Fibroblast of lung (primary cell): ENCODE data around the gene EML3. TPM values are rescaled to one million over a fixed set of nuclear protein-coding genes. Genes with fewer than 3 reads are reported as not detected.
A peak's percentile ranks its signal among the peaks of the same experiment; 100 is the strongest.

Experiments
- DNase-seq, 2 donors: peaks; one replicate each; pipeline versions ENCODE4 v3.0.0 to v3.0.0-alpha.2; 2010; ENCODE audit warnings: low read depth in 2 of 2
- H2AFZ ChIP-seq: 2 replicates; pipeline ENCODE4 v1.5.1; 2012; ENCODE audit warnings: low read length, control low read depth, inconsistent platforms
- H3K27ac ChIP-seq: 2 replicates; pipeline ENCODE4 v1.5.1; 2011; ENCODE audit warnings: low read length, control low read depth; ENCODE audit not compliant: insufficient read depth
- H3K27me3 ChIP-seq: 2 replicates; pipeline ENCODE4 v1.5.1; 2011; ENCODE audit warnings: mild to moderate bottlenecking, low read length; ENCODE audit not compliant: control insufficient read depth, insufficient read depth
- H3K36me3 ChIP-seq: 2 replicates; pipeline ENCODE4 v1.5.1; 2011; ENCODE audit warnings: low read length; ENCODE audit not compliant: control insufficient read depth, insufficient read depth
- H3K4me1 ChIP-seq: 2 replicates; pipeline ENCODE4 v1.5.1; 2011; ENCODE audit warnings: low read length; ENCODE audit not compliant: control insufficient read depth, insufficient read depth; ENCODE audit errors: extremely low read depth
- H3K4me2 ChIP-seq: 2 replicates; pipeline ENCODE4 v1.5.1; 2011; ENCODE audit warnings: low read length, control low read depth; ENCODE audit not compliant: insufficient read depth; ENCODE audit errors: extremely low read depth
- H3K4me3 ChIP-seq, 4 experiments: fragments of 200-600 bp in 1 of 4; sonication (generic) in 1 of 4; replicated peaks in 1 of 4; 2 replicates each; pipeline ENCODE4 v1.5.1; 2011 to 2016; ENCODE audit warnings: low read length in 4 of 4, low read depth in 3 of 4, mild to moderate bottlenecking in 3 of 4, control low read depth in 2 of 4, inconsistent platforms in 1 of 4, mixed read lengths in 1 of 4; ENCODE audit not compliant: insufficient read depth in 1 of 4; ENCODE audit errors: control extremely low read depth in 1 of 4
- H3K79me2 ChIP-seq: 2 replicates; pipeline ENCODE4 v1.5.1; 2012; ENCODE audit warnings: mild to moderate bottlenecking, low read length, inconsistent platforms; ENCODE audit not compliant: control insufficient read depth, insufficient read depth
- H3K9ac ChIP-seq: 2 replicates; pipeline ENCODE4 v1.5.1; 2011; ENCODE audit warnings: mild to moderate bottlenecking, low read length, control low read depth; ENCODE audit not compliant: insufficient read depth
- H3K9me3 ChIP-seq: 2 replicates; pipeline ENCODE4 v1.5.1; 2012; ENCODE audit warnings: low read depth, low read length; ENCODE audit not compliant: control insufficient read depth, insufficient read depth
- H4K20me1 ChIP-seq: 2 replicates; pipeline ENCODE4 v1.5.1; 2011; ENCODE audit warnings: low read length; ENCODE audit not compliant: control insufficient read depth, insufficient read depth; ENCODE audit errors: extremely low read depth
- CTCF ChIP-seq, 2 donors: IDR thresholded peaks in 1 of 2; conservative IDR thresholded peaks in 1 of 2; 1 replicate in 1 of 2; 2 replicates in 1 of 2; pipeline ENCODE4 v1.5.1; 2011 to 2012; ENCODE audit warnings: low read length in 2 of 2, control low read depth in 1 of 2, inconsistent platforms in 1 of 2, low read depth in 1 of 2, mild to moderate bottlenecking in 1 of 2
- EZH2 ChIP-seq: IDR thresholded peaks from 2 replicates; pipeline ENCODE4 v1.5.1; 2012; ENCODE audit warnings: low read length, control low read depth, mild to moderate bottlenecking; ENCODE audit errors: missing control alignments
- polyA plus RNA-seq, 2 donors: library from polyadenylated mRNA; depleted of rRNA in 1 of 2; stranded (reverse) in 1 of 2; unstranded in 1 of 2; fragments of >200 nt; gene quantifications; 2 replicates each; pipeline ENCODE4 v1.2.1, GENCODE V29; 2011 to 2012; ENCODE audit warnings: missing spikeins in 1 of 2
- total RNA-seq: library from RNA; depleted of rRNA; stranded (reverse); fragments of >200 nt; gene quantifications from 2 replicates; pipeline ENCODE4 v1.2.1, GENCODE V29; 2014

Gene EML3
- total and polyA plus RNA-seq, 2 donors (not counting 1 experiment from before 2014, with no cell fraction given), result 20.5 to 22.6 TPM

GRCh38 chr11:62575837-62576236, 36.7 kb downstream of the EML3 start:
- Histone ChIP-seq H3K9me3 (no peaks in the 10 kb centered on the region), H3K4me3 (peak overlapping the region in 1 of 4 experiments; percentile 80), H4K20me1 (no peaks in the 10 kb centered on the region), H3K27ac (no peak overlapping the region), H3K36me3 (peaks cover 6% of the 10 kb centered on the region), H3K9ac (no peak overlapping the region), H3K27me3 (no peaks in the 10 kb centered on the region), H3K79me2 (peaks cover 43% of the 10 kb centered on the region), H3K4me2 (peak overlapping the region; percentile 97), H3K4me1 (peaks cover 13% of the 10 kb centered on the region), H2AFZ (no peak overlapping the region)
- no peak for DNase-seq
- TF ChIP-seq CTCF (conservative IDR thresholded peaks at IDR 0.05 in 1 of 2, IDR thresholded peaks at IDR 0.05 in 1 of 2; ENCODE audit: low read depth in 1 of 2, low read length in 2 of 2), result no peak
- no peak for TF ChIP-seq EZH2

GRCh38 chr11:62575156-62575555, 37.4 kb downstream of the EML3 start:
- Histone ChIP-seq H3K4me1 (peaks cover 13% of the 10 kb centered on the region), H3K4me2 (peak overlapping the region; percentile 97), H2AFZ (no peak overlapping the region), H3K27ac (peak overlapping the region; percentile 88), H4K20me1 (no peaks in the 10 kb centered on the region), H3K9ac (peak overlapping the region; percentile 92), H3K79me2 (peaks cover 50% of the 10 kb centered on the region), H3K36me3 (peaks cover 8% of the 10 kb centered on the region), H3K27me3 (no peaks in the 10 kb centered on the region), H3K9me3 (no peaks in the 10 kb centered on the region), H3K4me3 (peak overlapping the region; percentile 30 to 86 (median 64))
- DNase-seq, result no peak
- TF ChIP-seq EZH2 (no peak), CTCF (conservative IDR thresholded peaks at IDR 0.05 in 1 of 2, IDR thresholded peaks at IDR 0.05 in 1 of 2; ENCODE audit: low read depth in 1 of 2, low read length in 2 of 2) (no peak)

GRCh38 chr11:62574363-62575071, 38.1 kb downstream of the EML3 start:
- Histone ChIP-seq H3K9me3 (no peaks in the 10 kb centered on the region), H2AFZ (peak overlapping the region; percentile 11), H3K9ac (peak overlapping the region; percentile 92), H4K20me1 (no peaks in the 10 kb centered on the region), H3K27ac (peak overlapping the region; percentile 88), H3K4me2 (peak overlapping the region; percentile 97), H3K79me2 (peaks cover 56% of the 10 kb centered on the region), H3K27me3 (no peaks in the 10 kb centered on the region), H3K4me3 (peak overlapping the region; percentile 30 to 86 (median 64)), H3K4me1 (peaks cover 13% of the 10 kb centered on the region), H3K36me3 (peaks cover 10% of the 10 kb centered on the region)
- peak in 1 of 2 donors; percentile 36 for DNase-seq
- TF ChIP-seq EZH2 (no peak), CTCF (conservative IDR thresholded peaks at IDR 0.05 in 1 of 2, IDR thresholded peaks at IDR 0.05 in 1 of 2; ENCODE audit: low read depth in 1 of 2, low read length in 2 of 2) (no peak)
